Measurements from ENCODE around the gene WDR62. TPM values are rescaled to one million over a fixed set of nuclear protein-coding genes. Genes with fewer than 3 reads are reported as not detected.

WDR62 gene
- total and polyA plus RNA-seq, 2 experiments from 2014 or later = 2.1 to 13.4 TPM

DNA sequence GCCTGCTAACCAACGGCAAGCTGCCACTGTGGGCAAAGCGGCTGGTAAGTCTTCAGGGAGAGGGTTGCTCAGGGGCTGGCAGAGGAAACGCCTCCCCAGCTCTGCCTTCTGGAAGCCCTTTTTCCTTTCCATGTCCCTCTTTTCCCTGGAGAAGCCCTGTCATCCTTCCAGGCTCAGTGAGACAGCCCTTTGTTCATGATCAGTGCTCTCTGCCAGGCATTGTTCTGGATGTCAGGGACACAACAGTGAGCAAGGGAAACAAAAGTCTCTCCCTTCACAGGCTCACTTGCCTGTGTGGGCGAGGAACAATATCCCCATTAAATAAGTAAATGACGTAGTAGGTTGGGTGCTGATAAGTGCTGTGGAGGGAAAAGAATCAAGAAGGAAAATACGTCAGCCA is 42.3 kb downstream of the WDR62 start:
- H3K4me3 ChIP-seq = no peak overlapping the region
- H3K27me3 ChIP-seq = no peaks in the 10 kb centered on the region
- peaks cover 12% of the 10 kb centered on the region for H3K4me1 ChIP-seq (ENCODE audit: low read depth)
- H3K27ac ChIP-seq = no peak overlapping the region
- TF ChIP-seq, protein P1, sequence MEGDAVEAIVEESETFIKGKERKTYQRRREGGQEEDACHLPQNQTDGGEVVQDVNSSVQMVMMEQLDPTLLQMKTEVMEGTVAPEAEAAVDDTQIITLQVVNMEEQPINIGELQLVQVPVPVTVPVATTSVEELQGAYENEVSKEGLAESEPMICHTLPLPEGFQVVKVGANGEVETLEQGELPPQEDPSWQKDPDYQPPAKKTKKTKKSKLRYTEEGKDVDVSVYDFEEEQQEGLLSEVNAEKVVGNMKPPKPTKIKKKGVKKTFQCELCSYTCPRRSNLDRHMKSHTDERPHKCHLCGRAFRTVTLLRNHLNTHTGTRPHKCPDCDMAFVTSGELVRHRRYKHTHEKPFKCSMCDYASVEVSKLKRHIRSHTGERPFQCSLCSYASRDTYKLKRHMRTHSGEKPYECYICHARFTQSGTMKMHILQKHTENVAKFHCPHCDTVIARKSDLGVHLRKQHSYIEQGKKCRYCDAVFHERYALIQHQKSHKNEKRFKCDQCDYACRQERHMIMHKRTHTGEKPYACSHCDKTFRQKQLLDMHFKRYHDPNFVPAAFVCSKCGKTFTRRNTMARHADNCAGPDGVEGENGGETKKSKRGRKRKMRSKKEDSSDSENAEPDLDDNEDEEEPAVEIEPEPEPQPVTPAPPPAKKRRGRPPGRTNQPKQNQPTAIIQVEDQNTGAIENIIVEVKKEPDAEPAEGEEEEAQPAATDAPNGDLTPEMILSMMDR (IDR thresholded peaks at IDR 0.05; ENCODE audit: low read depth, low read length) = no peak
- no peak for DNase-seq (ENCODE audit: low read depth in 1 of 2, low spot score in 1 of 2)
- H3K36me3 ChIP-seq = no peaks in the 10 kb centered on the region
- no peaks in the 10 kb centered on the region for H3K9me3 ChIP-seq (ENCODE audit: low read depth)

DNA sequence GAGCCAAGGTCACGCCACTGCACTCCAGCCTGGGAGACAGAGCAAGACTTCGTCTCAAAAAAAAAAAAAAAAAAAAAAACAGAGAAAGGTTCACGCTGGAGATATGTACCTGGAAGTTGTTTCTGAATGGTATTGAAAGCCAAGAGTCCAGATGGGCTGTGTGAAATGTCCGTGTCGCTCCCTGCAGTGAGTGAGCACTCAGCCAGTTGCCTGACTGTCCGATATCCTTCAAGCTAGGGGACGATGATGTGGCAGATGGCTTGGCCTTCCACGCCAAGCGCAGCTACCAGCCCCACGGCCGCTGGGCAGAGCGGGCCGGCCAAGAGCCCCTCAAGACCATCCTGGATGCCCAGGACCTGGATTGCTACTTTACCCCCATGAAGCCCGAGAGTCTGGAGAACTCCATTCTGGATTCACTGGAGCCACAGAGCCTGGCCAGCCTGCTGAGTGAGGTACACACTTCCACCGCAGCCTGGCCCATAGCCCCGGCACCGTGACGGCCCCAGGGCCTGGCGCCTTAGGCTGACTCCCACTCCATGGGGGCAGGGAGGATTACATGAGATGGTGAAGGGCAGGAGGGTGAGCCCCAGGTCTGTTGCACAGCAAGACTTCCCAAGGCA is 44.6 kb downstream of the WDR62 start:
- Histone ChIP-seq H3K36me3 (no peaks in the 10 kb centered on the region), H3K27me3 (no peaks in the 10 kb centered on the region), H3K4me1 (ENCODE audit: low read depth) (peaks cover 12% of the 10 kb centered on the region), H3K27ac (no peak overlapping the region), H3K9me3 (ENCODE audit: low read depth) (no peaks in the 10 kb centered on the region), H3K4me3 (no peak overlapping the region)
- DNase-seq (ENCODE audit: low read depth in 1 of 2, low spot score in 1 of 2) = no peak
- TF ChIP-seq, protein P1 (IDR thresholded peaks at IDR 0.05; ENCODE audit: low read depth, low read length) = no peak

DNA sequence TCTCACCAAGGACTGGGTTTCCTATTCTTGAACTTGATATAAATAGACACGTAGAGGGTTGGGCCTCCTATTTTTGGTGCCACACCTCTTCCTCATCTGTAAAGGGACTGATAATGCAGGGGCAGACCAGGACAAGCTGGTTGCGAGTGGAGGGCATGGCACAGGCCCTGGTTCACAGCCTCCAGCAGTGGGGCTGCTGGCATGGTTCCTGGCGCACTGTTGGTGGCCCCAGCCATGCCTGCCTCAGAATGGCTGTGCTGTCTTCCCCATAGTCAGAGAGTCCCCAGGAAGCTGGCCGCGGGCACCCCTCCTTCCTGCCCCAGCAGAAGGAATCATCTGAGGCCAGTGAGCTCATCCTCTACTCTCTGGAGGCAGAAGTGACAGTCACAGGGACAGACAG is 45.8 kb downstream of the WDR62 start:
- TF ChIP-seq, protein P1 (IDR thresholded peaks at IDR 0.05; ENCODE audit: low read depth, low read length) = no peak
- H3K9me3 ChIP-seq (ENCODE audit: low read depth) = no peaks in the 10 kb centered on the region
- DNase-seq (ENCODE audit: low read depth in 1 of 2, low spot score in 1 of 2) = peak in 1 of 2 donors; percentile 30
- peaks cover 12% of the 10 kb centered on the region for H3K4me1 ChIP-seq (ENCODE audit: low read depth)
- no peaks in the 10 kb centered on the region for H3K27me3 ChIP-seq
- H3K27ac ChIP-seq = peak overlapping the region; percentile 6
- H3K4me3 ChIP-seq = no peak overlapping the region
- no peaks in the 10 kb centered on the region for H3K36me3 ChIP-seq

DNA sequence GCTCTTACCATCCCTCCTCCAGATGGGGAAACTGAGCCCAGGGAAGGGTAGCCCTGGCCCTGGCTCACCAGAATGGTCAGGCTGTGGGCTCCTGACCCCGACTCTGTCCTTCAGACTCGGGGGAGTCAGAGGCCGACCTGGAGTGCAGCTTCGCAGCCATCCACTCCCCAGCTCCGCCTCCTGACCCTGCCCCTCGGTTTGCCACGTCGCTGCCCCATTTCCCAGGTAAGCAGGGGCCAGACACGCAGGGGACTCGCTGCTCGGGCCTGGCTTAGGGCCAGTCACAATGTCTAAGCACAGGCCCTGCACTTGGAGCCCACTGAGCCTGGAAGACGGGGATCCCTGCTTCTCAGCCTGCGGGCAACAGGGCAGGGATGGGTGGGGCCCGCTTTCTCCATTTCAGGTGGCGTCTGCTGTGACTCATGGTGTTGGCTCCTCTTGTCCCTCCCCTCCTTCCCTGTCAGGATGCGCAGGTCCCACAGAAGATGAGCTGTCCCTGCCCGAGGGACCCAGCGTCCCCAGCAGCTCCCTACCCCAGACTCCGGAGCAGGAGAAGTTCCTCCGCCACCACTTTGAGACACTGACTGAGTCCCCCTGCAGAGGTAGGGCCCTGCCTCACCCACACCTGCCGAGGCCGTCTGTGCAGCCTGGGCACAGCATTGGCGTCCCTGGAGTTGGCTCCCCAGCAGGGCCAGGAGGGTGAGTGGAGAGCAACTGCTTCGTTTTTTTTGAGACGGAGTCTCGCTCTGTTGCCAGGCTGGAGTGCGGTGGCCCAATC is 47.0 kb downstream of the WDR62 start:
- no peak for DNase-seq (ENCODE audit: low read depth in 1 of 2, low spot score in 1 of 2)

DNA sequence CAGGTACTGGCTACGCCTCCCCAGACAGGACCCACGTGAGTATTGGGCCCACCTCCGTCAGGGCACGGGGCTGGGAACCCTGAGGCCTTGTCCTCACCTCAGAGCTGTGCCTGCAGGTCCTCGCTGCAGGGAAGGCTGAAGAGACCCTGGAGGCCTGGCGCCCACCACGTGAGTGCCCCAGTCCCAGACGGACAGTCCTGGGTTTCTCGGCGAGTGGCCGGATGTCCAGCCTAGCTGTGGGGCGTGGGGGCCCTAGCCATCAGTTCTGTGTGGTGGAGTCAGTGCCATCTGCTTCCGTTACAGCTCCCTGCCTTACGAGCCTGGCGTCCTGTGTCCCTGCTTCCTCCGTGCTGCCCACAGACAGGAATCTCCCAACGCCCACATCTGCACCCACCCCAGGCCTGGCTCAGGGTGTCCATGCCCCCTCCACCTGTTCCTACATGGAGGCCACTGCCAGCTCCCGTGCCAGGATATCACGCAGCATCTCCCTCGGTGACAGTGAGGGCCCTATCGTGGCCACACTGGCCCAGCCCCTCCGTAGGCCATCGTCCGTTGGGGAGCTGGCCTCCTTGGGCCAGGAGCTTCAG is 48.4 kb downstream of the WDR62 start:
- H3K27me3 ChIP-seq = no peaks in the 10 kb centered on the region
- DNase-seq (ENCODE audit: low read depth in 1 of 2, low spot score in 1 of 2) = no peak
- peaks cover 12% of the 10 kb centered on the region for H3K4me1 ChIP-seq (ENCODE audit: low read depth)
- H3K36me3 ChIP-seq = peaks cover 3% of the 10 kb centered on the region
- TF ChIP-seq, protein P1 (IDR thresholded peaks at IDR 0.05; ENCODE audit: low read depth, low read length) = no peak
- H3K9me3 ChIP-seq (ENCODE audit: low read depth) = no peaks in the 10 kb centered on the region
- no peak overlapping the region for H3K4me3 ChIP-seq
- H3K27ac ChIP-seq = no peak overlapping the region

More for the DNA sequence above, 47.0 kb downstream of the WDR62 start:
- H3K4me3 ChIP-seq = no peak overlapping the region
- no peaks in the 10 kb centered on the region for H3K27me3 ChIP-seq
- H3K36me3 ChIP-seq = peaks cover 1% of the 10 kb centered on the region
- H3K4me1 ChIP-seq (ENCODE audit: low read depth) = peaks cover 12% of the 10 kb centered on the region
- no peak overlapping the region for H3K27ac ChIP-seq
- TF ChIP-seq, protein P1 (IDR thresholded peaks at IDR 0.05; ENCODE audit: low read depth, low read length) = no peak
- H3K9me3 ChIP-seq (ENCODE audit: low read depth) = no peaks in the 10 kb centered on the region

Measured in cardiac muscle cell (in vitro differentiated cells and primary cell).